ENCODE measurements around the gene ENO3.
"Not testable (repeated sequence)": the region's sequence is repeated elsewhere in the genome, so short reads cannot be mapped to it uniquely, and the experiment has no call there.

Gene ENO3

GRCh38 chr17:4950746-4951204 lies at the start of gene ENO3:
TSS of gene ENO3 (plus strand) at chr17:4951119. CDS start at chr17:4951830, 711 bp downstream.
- no peak for DNase-seq (ENCODE audit: low spot score)

GRCh38 chr17:4901648-4902344 lies 49.1 kb upstream of the ENO3 start:
- no peak for DNase-seq (ENCODE audit: low spot score)

GRCh38 chr17:4902540-4902939 lies 48.4 kb upstream of the ENO3 start:
- DNase-seq (ENCODE audit: low spot score): no peak

GRCh38 chr17:4903051-4903818 lies 47.7 kb upstream of the ENO3 start, which contains the start of gene CHRNE:
TSS of gene CHRNE (minus strand) at chr17:4903098. CDS start at chr17:4903063, 35 bp downstream.
- no peak for DNase-seq (ENCODE audit: low spot score)

GRCh38 chr17:4906642-4907041 lies 44.3 kb upstream of the ENO3 start:
- not testable (repeated sequence) for DNase-seq (ENCODE audit: low spot score)

GRCh38 chr17:4908301-4908700 lies 42.6 kb upstream of the ENO3 start:
- DNase-seq (ENCODE audit: low spot score): no peak

- DNase-seq (ENCODE audit: low spot score): peak; percentile 91
Observed at GRCh38 chr17:4908711-4909496, 42.0 kb upstream of the ENO3 start.

- no peak for DNase-seq (ENCODE audit: low spot score)
Observed at GRCh38 chr17:4913994-4914393, 36.9 kb upstream of the ENO3 start.

- not testable (repeated sequence) for DNase-seq (ENCODE audit: low spot score)
Observed at GRCh38 chr17:4914551-4914950, 36.4 kb upstream of the ENO3 start.

GRCh38 chr17:4919511-4920047 lies 31.3 kb upstream of the ENO3 start:
- DNase-seq (ENCODE audit: low spot score): no peak

GRCh38 chr17:4920351-4921048 lies 30.4 kb upstream of the ENO3 start:
- DNase-seq (ENCODE audit: low spot score): no peak

- DNase-seq (ENCODE audit: low spot score): no peak
Observed at GRCh38 chr17:4921320-4921719, 29.6 kb upstream of the ENO3 start.

GRCh38 chr17:4926577-4927335 lies 24.2 kb upstream of the ENO3 start:
- not testable (repeated sequence) for DNase-seq (ENCODE audit: low spot score)

GRCh38 chr17:4928881-4929280 lies 22.0 kb upstream of the ENO3 start:
- DNase-seq (ENCODE audit: low spot score): no peak

GRCh38 chr17:4931963-4932362 lies 19.0 kb upstream of the ENO3 start, which contains the start of gene GP1BA:
TSS of gene GP1BA (plus strand) at chr17:4932277. CDS start at chr17:4932605, 328 bp downstream.
- DNase-seq (ENCODE audit: low spot score): no peak

- DNase-seq (ENCODE audit: low spot score): no peak
Observed at GRCh38 chr17:4932756-4933155, 18.2 kb upstream of the ENO3 start.

GRCh38 chr17:4933646-4934045 lies 17.3 kb upstream of the ENO3 start:
- DNase-seq (ENCODE audit: low spot score): no peak

- DNase-seq (ENCODE audit: low spot score): peak; percentile 70
Observed at GRCh38 chr17:4934173-4934979, 16.5 kb upstream of the ENO3 start.

GRCh38 chr17:4935650-4936049 lies 15.3 kb upstream of the ENO3 start:
- DNase-seq (ENCODE audit: low spot score): no peak

GRCh38 chr17:4936436-4936835 lies 14.5 kb upstream of the ENO3 start:
- DNase-seq (ENCODE audit: low spot score): no peak

Measured in AG08396 (cell line).